Stimulated activated CD4-positive, alpha-beta T cell treated with anti-CD3 and anti-CD28 coated beads, TNF-alpha, amount 100 ng/mL, for 4 hours (primary cell): Measurements from ENCODE around the gene RAD1.

ENCODE experiments used
- DNase-seq, 3 experiments: peaks; one replicate each; pipeline ENCODE4 v3.0.0-alpha.2; 2020; ENCODE audit warnings: low read depth in 3 of 3

Gene RAD1

DNA sequence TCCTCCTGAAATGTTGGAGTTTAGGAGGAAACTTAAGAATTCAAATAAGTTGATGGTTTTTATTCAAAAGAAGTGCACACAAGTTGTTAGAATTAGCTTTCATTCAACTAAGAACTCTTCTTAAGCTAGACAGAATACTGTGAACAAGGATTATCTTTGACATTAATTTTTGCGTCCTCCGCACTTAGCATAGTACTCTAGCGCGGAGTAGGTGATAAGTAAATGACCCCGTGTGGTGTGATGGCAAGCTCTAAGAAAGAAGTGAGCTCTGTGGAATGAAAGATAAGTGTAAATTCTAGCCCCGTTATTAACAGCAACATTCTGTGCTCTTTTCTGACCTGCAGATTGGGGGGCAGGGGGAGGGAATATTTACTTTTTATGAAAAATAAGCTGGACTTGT is 1.2 kb upstream of the RAD1 start:
- no peak for DNase-seq

DNA sequence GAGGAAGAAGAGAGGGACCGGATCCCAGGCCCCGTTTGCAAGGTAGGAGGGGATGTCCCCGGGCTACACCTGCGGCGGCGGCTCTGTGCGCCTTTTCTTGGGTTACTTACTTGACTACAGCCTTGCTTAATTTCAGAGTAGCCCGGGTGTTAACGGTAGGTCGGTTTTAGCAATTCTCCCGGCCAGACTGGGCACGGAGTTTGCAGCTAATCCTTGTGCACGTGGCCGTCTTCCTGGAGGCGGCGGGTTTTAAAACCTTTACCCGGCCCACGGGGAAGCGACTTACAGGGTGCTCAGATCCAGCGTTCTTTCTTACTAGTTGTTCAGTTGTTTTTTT is 520 bp upstream of the RAD1 start:
- DNase-seq = peak in 2 of 3 experiments; percentile 1 to 6

- peak in 1 of 3 experiments; percentile 1 for DNase-seq
These were observed 599 bp downstream of the RAD1 start for GRCh38 chr5:34914671-34915138.

- DNase-seq = no peak
These were observed 2.2 kb downstream of the RAD1 start for GRCh38 chr5:34913072-34913471.

DNA sequence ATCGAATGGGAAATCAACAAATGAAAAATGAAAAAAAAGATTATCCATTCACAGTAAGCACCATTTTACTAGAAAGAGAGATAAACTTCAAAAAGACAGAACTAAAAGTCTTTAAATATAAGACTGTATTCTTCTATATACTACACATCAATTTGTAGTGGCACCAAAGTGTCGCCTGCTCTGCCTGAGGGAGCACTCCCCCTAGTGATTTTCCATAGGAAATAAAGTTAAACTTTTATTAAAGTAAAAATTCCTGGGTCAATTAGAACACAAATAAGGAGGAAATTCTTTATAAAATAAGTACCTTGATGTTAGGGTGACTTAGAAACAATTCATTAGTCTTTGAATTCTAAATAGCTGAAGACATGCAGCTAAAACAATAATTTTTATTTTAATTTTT is 9.7 kb downstream of the RAD1 start:
- no peak for DNase-seq

DNA sequence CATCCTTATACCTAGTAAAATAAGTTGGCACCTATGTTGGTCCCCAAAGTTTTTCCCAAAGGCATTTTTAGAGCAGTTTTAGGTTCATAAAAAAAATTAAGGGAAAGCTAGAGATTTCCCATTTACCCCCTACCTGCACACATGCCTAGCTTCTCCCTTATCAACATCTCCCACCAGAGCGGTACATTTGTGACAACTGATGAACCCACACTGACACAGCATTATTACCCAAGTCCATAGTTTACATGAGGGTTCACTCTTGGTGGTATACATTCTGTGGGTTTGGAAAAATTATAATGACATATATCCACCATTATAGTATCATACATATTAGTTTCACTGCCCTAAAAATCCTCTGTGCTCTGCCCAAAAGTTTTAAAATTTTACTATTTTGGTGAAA is 12.0 kb downstream of the RAD1 start:
- DNase-seq = no peak

DNA sequence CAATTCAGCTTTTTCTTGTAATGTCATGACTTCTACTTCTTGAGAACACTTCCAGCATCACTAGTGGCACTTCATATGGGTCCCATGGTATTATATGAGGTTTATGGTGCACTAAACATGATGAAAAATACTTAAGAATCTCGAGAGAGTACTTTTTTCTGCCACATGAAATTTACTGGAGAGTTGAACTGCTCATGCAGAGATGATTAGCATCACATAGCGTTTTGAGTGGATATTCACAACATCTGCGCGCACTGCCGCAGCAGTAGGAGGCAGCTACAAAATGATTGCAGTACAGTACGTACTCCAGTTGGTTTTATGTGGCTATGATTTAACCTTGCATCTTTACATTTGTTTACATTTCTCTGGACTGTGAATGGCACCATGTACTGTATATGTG is 14.7 kb downstream of the RAD1 start:
- no peak for DNase-seq

DNA sequence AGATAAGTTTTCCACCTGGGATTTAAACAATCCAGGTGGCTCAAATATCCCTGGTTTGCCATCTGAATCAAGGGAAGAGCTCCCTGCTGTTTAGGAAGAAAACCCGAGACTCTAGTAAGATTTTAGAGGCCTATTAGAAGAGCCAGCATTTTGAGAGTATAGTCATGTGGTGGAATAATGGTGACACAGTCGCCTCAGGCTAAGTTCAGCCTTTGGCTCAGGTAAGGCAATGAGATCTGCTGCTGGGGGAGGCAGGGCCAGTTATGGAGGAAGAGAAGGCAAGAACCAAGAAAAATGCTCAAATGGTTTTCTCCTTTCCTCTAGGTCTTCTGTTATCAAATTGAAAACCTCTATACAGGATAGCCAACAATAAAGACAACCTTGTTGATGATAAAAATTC is 16.2 kb downstream of the RAD1 start:
- DNase-seq = no peak

- DNase-seq = peak in 2 of 3 experiments; percentile 27 to 37
These were observed 16.9 kb downstream of the RAD1 start for GRCh38 chr5:34898258-34898895.

- DNase-seq = no peak
These were observed 17.7 kb downstream of the RAD1 start for GRCh38 chr5:34897646-34898045.

GRCh38 chr5:34895641-34896419 is 19.5 kb downstream of the RAD1 start:
- no peak for DNase-seq

DNA sequence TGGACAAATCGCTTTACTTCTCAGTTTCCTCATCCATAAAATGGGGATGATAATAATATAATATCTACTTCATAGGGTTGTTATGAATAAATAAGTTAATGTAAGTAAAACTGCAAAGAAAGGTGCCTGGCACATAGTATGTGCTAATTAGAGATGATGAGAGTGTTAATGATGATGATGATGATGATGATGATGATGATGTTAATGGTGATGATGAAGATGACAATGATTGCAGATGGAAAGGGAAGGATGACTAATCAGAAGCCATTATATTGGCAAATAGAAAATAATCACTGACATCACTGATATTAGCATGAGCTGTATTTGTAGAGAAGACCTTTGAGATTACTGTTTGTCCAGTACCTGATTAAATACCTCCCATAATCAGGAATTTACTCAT is 20.6 kb downstream of the RAD1 start:
- no peak for DNase-seq

DNA sequence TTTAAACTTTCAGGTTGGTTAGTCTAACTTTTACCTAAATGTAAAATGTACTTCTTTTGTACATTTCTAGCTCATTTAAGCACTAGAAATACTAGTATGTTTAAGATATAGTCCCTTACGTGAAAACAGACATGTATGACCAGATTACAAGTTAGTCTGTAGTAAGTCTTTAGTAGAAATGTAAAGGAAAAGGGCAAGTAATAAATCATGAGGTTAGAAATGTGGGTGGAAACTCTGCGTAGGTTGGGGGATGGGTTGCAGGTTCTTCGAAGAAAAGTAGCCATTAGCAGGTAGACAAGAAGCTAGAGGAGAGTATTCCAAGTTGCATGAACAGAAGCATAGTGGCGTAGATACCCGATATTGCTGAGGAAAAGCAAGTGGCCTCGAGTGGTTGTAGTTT is 22.9 kb downstream of the RAD1 start:
- no peak for DNase-seq

- no peak for DNase-seq
These were observed 23.3 kb downstream of the RAD1 start for GRCh38 chr5:34891981-34892380.

GRCh38 chr5:34889394-34889793 is 25.9 kb downstream of the RAD1 start:
- DNase-seq = no peak

DNA sequence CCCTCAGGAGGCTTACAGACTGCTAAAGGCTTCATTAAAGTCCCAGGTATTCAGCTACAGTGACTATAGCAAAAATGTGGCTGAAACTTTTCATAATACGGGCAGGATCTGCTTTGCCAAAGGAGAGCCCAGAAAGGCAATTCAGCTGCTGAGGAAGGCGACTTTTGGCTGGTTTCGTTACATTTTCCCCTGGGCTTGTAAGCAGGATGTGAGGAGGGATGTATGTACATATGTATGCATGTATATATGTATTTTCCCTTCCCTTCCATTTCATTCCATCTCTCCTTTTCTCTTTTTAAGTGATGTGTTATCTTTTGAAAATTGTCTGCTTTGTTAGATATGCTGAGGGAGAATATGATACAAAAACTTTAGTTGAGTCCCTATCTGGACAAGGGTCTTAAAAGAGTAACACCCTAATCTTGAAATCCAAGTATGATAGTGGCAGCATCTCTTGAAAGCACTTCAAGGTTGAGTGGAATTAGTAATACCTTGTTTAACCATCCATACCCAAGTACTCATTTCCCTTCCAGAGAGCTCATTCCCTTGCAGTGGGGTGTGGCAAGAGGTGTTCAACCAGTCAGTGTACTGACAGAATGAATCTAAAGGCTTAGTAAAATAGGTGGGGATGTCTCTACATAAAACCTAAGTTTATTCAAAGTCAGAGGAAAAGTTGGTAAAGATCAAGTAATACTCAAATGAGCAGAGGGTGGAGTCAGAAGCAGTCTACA is 28.7 kb downstream of the RAD1 start:
- DNase-seq = no peak

DNA sequence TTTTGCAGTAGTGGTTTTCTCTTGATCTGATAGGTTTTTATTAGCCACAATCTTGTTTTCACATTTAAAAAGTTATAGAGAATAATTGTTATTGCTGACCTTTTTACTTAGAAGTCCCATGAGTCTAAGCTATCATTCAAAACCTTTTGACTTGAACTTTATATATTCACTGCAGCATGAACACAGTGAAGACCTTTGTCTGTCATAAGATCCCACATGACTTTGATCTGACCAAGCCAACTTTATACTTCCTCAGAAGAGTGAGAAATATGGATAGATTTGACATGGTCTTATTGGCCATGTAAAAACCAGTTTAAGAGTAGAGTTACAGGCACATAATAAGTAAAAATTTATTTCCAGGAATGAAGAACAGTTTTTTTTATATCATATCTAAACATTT is 34.1 kb downstream of the RAD1 start:
- DNase-seq = no peak

- DNase-seq = no peak
These were observed 39.0 kb downstream of the RAD1 start for GRCh38 chr5:34876275-34876674.

GRCh38 chr5:34870382-34870781 is 44.9 kb downstream of the RAD1 start:
- no peak for DNase-seq

DNA sequence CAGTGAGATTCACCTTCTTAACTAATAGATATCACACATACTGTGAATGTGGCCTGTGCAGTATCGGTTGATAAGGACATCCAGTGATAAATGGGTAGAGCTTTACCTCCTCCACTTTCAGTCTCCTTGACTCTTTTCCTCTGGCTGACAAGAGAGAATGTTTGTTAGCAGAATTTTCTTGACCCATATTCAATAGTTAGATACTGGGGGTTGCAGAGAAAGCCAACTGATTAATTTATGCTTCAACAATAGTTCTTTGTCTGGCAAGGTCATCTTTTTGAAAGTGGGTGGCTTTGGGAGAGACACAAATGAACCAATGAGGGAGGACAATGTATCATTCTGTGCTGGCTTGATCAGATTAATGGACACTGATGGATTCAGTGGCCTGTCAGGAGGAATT is 46.0 kb downstream of the RAD1 start:
- DNase-seq = no peak

DNA sequence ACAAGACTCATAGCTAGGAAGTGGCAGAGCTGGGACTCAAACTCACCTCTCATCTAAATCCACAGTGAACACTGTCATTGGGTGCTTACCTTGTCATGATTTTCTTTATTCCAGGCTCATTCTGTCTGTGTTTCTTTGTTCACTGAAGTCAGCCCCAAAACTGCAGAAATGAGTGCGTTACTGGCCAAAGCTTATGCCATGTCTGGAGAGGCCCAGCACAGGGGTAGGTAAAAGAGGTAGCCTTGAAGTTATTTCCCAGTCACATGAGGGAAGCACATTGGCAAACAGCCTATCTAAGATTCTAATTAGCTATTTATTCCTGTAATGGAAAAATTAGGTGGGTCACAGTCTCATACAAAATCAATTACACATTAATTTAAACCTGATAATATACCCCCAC is 46.5 kb downstream of the RAD1 start:
- no peak for DNase-seq

DNA sequence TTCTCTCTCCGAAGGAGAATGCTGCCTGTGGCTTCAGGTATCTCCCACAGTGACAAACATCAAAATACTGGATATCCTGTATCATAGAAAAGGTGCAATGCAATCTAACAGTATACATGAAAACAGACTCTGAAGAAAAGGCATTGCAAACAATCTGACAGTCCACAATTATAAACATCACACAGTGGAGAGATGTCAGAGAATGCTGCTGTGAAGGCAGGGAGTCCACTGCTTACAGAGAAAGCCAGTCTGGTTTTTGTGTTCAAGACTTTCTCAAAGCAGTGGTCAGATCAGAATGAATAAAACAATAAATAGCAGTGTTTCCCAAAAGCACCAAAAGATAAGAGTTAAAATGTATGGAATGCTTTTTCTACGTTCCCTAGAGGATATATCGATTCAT is 47.6 kb downstream of the RAD1 start:
- DNase-seq = no peak

- DNase-seq = no peak
These were observed 48.3 kb downstream of the RAD1 start for GRCh38 chr5:34866989-34867471.
